HuH-7 (cell line): ENCODE data around the gene TSKU.
"Not testable (repeated sequence)": the region's sequence is repeated elsewhere in the genome, so short reads cannot be mapped to it uniquely, and the experiment has no call there.

ENCODE experiments used
- DNase-seq: peaks from one replicate; pipeline ENCODE4 v3.0.0; 2011; ENCODE audit warnings: low spot score

Gene TSKU

DNA sequence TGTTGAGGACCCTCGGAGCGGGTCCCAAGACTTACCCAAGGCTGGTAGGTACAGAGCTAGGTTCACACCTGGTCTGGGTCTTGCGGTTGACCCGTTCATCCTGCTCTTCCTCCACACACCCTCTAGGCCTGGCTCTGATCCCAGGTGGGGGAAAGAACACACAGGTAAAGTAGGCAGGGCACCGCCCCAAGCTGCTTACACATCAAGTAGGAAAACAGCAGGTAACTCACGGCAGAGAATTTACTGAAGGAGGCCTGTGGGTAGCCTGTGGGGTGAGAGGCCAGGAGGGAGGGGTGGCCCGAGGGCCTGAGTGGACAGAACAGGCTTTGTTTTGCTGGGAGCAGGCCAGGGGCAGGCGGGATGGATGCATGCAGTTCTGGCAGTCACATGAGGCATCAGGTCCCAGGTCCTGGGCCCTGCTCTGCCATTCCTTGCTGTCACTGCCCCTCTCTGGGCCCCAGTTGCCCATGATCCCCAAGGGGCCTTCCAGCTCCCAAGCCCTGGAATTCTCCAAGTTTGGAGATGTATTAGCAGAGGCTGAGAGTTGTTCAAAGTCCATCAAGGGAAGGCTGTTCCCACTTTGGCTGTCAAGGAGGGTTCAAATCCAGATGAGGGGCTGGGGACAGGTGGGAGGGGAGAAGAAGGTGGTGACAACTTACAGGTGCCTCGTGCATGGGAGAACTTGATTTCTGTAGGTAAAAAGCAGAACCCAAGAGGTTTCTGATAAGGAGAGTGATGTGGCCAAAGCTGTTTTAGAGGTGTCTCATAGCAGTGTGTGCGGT lies 5.7 kb downstream of the TSKU start:
- no peak for DNase-seq

DNA sequence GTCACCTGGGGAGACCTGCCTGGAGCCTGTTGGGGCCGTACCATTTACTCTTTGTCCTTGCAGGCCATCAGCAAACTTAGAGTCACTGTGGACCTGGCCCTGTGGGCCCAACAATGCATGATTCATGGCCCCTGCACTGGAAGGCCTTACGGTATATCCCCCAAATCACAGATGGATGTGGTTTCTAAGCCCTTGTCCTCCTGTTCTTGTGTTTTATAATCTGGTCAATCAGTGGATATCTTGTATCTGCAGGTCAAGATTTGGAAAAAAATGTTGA lies 6.2 kb downstream of the TSKU start:
- DNase-seq, result no peak

DNA sequence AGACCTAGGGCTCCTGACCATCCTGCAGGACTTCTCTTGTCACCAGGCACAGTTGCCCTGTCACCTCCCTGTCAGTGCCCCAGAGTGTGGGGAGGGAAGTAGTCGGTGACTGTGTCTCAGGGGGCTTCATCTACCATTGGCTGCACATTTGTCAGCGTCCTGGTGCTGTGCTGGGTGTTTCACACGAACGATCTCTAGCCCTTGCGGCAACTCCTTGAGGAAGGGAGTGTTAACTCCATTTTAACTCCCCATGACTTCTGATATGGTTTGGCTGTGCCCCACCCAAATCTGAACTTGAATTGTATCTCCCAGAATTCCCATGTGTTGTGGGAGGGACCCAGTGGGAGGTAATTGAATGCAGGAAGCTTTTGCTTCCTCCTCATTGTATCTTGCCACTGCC lies 7.1 kb downstream of the TSKU start:
- DNase-seq, result no peak

DNA sequence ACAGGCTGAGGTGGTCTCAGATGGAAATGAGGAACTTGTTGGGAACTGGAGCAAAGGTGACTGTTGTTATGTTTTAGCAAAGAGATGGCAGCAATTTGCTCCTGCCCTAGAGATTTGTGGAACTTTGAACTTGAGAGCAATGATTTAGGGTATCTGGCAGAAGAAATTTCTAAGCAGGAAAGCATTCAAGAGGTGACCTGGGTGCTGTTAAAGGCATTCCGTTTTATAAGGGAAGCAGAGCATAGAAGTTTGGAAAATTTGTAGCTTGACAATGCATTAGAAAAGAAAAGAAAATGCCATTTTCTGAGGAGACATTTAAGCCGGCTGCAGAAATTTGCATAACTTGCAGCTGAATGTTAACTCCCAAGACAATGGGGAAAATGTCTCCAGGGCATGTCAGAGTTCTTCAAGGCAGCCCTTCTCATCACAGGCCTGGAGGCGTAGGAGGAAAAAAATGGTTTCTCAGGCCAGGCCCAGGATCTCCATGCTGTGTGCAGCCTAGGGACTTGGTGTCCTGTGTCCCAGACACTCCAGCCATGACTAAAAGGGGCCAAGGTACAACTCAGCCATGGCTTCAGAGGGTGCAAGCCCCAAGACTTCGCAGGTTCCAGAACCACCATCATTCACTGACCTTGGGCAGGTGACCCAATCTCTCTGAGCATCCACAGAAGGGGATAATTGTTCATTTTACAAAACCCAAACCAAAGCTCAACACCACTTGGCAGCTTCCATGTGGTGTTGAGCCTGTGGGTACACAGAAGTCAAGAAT lies 8.0 kb downstream of the TSKU start:
- not testable (repeated sequence) for DNase-seq

DNA sequence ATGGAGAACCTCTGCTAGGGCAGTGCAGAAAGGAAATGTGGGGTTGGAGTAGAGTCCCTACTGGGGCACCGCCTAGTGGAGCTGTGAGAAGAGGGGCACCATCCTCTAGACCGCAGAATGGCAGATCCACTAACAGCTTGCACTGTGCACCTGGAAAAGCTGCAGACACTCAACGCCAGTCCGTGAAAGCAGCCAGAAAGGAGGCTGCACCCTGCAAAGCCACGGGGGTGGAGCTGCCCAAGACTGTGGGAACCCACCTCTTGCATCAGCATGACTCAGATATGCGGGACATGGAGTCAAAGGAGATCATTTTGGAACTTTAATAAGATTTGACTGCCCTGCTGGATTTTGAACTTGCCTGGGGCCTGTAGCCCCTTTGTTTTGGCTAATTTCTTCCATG lies 8.7 kb downstream of the TSKU start:
- DNase-seq, result no peak

DNA sequence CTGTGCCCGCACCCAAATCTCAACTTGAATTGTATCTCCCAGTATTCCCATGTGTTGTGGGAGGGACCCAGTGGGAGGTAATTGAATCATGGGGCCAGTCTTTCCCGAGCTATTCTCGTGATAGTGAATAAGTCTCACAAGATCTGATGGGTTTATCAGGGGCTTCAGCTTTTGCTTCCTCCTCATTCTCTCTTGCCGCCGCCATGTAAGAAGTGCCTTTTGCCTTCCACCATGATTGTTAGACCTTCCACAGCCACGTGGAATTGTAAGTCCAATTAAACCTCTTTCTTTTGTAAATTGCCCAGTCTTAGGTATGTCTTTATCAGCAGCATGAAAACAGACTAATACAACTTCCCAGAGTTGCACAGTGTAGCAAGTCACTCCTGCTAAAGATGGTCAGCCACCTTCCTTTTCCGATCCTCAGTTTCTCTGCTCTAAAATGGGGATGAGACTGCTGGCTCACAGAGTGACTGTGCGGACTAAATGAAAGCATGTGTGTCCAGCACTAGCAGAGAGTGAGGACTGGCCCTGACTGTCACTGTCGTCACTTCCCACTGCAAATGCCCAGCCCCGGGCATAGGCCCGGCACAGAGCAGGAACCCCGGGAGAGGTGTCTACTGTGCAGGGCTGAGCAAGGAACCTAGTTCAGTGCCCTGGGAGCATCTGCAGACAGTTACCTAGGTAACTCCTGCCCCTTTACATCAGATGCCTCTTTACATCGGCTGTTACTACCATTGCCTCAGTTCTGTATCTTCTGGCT lies 9.5 kb downstream of the TSKU start:
- DNase-seq, result no peak

DNA sequence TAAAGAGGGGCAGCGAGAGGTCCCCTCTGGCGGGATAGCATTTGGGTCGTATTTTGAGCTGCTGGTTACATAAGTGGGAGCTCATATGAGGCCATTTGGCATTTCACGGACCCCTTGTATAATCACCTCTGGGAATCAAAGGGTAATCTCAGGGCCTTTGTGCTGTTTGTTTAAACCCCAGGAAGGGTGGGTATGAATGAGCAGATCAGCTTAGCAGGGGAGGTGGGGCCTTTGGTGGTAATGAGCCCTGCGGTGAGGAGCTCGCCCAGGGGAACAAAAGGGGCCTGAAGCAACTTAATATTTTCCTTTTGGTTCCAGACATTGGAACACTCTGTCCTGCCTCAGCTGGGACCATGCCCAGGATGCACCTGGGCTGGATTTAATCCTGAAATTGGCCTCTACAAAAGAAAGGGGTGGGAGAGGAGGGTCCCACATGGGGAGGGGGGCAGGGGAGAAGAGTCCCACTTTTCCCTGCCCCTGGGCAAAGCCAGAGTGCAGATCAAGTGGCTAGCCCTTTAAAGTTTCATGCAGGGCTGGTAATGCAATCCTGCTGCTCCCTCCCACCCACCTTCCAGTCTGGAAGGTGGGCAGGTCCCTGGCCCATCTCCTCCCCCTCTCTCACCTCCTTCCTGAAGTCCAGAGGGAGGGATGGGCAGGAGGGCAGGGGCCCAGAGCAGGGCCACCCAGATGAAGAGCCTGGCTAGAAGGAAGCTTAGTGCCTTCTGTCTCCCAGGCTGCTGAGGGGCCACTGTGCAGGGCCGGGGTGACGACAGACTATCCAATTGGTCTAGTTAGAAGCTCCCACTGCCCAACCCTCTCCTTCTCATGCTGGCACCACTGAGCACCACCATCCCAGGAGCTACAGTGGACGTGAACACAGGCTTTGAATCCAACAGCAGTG lies 10.5 kb downstream of the TSKU start:
- DNase-seq, result no peak

DNA sequence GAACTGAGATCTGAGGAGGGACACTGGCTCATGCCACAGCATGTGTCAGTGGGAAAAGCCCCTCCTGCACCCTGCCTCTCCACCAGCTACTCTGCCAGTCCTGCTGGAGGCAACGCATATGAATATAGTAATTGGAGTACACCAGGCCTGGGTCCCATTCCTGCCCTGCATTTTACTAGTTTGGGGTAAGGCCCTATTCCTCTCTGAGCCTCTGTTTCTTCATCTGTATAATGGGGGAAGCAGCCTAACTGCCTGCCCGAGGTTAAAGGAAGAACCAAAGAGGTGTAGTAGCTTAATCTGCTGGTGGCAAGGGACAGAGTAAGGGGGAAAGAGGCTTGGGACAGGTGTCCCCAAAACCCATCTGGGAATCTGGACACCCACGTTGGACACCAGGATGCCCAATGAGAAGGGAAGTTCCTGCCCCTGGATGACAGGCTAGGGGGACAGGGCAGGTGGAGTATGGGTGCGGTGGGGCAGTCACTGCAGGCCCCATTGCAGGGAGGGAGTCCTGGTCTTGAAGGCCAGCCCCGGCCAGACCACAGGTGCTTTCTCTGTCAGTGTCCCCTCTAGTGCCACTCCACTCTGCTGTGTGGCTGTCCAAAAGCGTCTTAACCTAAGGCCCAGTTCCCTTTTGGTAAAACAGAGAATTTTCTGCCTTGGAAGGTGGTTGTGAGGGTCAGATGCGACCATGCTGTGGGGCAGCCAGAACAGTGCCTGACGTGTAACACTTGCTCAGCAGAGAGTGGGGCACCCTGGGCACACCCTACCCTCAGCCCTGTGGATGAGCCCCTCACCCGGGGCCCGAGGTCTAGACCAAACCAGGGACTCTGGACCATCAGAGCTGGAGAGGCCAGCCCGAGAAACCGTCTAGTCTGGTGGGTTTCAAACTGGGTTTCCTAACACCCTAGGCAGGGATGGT lies 11.5 kb downstream of the TSKU start:
- no peak for DNase-seq

DNA sequence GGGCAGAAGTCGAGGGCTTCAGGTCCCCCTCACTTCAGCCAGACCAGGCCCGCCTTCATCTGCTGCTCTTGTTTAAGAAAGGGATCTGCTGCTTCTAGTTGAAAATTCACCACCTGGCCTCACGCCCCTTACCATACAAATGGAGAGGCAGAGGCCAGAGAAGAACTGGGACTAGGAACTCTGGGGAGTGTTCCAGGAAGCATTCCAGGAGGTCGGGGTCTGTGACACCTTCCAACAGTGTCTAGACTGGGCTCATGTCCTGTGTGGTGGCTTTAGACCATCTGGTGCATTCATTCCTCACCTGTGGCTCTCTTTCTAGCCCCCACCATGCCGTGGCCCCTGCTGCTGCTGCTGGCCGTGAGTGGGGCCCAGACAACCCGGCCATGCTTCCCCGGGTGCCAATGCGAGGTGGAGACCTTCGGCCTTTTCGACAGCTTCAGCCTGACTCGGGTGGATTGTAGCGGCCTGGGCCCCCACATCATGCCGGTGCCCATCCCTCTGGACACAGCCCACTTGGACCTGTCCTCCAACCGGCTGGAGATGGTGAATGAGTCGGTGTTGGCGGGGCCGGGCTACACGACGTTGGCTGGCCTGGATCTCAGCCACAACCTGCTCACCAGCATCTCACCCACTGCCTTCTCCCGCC lies 12.3 kb downstream of the TSKU start:
- no peak for DNase-seq

DNA sequence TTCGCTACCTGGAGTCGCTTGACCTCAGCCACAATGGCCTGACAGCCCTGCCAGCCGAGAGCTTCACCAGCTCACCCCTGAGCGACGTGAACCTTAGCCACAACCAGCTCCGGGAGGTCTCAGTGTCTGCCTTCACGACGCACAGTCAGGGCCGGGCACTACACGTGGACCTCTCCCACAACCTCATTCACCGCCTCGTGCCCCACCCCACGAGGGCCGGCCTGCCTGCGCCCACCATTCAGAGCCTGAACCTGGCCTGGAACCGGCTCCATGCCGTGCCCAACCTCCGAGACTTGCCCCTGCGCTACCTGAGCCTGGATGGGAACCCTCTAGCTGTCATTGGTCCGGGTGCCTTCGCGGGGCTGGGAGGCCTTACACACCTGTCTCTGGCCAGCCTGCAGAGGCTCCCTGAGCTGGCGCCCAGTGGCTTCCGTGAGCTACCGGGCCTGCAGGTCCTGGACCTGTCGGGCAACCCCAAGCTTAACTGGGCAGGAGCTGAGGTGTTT lies 12.8 kb downstream of the TSKU start:
- DNase-seq, result no peak

DNA sequence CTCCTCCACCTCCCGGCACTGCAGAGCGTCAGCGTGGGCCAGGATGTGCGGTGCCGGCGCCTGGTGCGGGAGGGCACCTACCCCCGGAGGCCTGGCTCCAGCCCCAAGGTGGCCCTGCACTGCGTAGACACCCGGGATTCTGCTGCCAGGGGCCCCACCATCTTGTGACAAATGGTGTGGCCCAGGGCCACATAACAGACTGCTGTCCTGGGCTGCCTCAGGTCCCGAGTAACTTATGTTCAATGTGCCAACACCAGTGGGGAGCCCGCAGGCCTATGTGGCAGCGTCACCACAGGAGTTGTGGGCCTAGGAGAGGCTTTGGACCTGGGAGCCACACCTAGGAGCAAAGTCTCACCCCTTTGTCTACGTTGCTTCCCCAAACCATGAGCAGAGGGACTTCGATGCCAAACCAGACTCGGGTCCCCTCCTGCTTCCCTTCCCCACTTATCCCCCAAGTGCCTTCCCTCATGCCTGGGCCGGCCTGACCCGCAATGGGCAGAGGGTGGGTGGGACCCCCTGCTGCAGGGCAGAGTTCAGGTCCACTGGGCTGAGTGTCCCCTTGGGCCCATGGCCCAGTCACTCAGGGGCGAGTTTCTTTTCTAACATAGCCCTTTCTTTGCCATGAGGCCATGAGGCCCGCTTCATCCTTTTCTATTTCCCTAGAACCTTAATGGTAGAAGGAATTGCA lies 13.5 kb downstream of the TSKU start:
- DNase-seq, result no peak

DNA sequence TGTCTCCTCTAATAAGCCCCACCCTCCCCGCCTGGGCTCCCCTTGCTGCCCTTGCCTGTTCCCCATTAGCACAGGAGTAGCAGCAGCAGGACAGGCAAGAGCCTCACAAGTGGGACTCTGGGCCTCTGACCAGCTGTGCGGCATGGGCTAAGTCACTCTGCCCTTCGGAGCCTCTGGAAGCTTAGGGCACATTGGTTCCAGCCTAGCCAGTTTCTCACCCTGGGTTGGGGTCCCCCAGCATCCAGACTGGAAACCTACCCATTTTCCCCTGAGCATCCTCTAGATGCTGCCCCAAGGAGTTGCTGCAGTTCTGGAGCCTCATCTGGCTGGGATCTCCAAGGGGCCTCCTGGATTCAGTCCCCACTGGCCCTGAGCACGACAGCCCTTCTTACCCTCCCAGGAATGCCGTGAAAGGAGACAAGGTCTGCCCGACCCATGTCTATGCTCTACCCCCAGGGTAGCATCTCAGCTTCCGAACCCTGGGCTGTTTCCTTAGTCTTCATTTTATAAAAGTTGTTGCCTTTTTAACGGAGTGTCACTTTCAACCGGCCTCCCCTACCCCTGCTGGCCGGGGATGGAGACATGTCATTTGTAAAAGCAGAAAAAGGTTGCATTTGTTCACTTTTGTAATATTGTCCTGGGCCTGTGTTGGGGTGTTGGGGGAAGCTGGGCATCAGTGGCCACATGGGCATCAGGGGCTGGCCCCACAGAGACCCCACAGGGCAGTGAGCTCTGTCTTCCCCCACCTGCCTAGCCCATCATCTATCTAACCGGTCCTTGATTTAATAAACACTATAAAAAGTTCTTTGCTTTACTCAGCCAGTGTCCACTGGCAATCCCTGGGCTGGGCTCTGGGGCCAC lies 14.4 kb downstream of the TSKU start:
- DNase-seq, result no peak

DNA sequence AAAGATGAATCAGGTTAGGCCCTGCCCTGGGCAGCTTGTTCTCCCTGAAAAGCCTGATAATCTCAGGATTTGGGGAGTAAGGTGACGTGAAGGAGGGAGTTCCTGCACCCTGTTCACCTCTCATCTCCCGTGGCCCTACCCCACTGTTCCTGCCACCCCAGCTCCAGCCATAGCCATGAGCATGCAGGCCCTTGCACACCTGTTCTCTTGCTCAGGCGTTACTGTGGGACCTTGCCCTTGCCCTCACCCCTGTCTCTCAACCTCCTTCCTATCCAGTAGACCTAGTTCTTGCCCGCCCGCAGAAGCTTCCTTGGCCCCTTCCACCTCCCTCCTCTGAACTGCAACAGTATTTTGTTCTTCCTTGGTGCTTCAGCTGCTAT lies 15.0 kb downstream of the TSKU start:
- DNase-seq, result no peak

DNA sequence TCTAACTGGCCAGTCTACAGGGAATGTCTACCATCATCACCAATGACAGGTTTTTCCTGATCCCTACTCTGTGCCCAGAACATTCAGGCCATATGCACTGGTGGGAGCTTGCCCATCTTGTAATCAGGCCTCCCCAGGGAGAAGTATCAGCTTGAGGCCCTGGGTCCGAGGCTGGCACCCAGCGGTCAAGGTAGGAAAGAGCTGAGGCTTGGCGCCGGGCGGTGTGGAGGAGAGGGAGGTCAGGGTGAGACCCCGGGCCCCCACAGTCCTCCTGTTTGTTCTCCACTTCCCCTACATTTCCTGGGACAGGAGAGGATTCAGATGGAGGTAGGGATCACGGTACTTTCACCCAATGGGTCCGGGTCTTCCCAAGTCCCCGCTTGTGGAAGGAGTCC lies 15.5 kb downstream of the TSKU start:
- no peak for DNase-seq

DNA sequence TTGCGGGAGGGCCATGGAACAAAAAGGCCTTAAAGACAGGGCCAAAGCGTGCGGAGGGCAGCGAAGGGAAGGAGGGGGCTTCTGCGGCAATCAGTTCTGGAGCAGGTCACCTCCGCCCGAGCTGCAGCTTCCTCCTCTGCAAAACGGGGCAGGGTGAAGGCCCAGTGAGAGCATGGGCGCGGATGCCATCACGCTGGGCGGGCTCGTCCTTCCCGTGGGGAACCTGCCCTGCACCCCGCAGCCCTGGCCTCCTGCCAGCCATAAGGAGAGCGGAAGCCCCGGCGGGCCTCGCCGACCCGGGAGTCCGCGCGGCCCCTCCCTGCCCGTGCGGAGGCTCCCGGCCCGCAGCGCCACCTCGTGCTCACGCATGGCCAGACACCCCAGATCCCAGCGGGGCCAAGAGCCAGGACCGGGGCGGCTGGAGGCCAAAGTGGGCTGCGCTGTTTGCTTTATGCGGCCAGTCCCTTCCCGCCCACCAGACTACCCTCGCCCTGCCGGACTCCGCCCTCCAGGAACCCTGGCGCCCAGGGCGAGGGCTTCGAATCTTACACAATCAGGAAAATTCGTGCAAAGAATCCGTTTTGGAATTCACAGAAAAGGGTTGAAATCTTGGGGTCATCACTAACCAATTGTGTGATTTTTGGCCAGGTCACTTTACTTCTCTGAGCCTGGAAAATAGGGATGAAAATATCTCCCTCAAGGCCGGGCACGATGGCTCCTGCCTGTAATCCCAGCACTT lies 16.1 kb downstream of the TSKU start:
- DNase-seq, result peak; percentile 82

DNA sequence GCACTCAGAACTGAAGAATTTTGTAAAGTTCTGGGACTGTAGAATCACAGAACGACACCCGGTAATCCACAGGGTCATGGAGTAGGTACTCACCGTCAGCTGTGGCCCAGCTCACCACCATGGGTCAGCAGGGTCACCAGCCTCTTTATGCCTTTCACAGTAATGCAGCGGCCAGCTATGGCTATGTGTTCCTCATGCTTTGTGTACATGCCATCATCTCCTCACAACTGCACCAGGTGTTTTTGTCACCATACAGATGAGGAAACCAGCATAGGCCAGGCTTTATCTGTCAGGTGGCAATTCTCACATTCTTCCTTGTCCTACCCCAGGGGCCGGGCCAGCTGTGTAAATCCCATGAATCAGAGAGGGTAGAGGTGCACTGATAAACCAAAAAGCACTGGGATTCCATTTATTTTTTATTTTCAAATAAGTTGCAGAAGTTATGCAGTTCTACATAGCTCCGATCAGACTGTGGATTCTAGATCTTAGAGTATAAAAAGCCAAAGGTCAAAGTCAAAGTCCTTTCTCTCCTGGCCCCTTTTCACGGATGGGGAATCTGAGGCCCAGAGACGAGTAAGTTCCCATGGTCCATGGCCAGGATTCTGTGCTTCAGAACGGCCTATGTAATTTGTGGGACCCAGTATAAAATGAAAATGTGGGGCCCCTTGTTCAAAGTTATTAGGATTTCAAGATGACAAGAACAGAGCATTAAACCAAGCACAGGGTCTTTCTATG lies 17.5 kb downstream of the TSKU start:
- DNase-seq, result no peak

DNA sequence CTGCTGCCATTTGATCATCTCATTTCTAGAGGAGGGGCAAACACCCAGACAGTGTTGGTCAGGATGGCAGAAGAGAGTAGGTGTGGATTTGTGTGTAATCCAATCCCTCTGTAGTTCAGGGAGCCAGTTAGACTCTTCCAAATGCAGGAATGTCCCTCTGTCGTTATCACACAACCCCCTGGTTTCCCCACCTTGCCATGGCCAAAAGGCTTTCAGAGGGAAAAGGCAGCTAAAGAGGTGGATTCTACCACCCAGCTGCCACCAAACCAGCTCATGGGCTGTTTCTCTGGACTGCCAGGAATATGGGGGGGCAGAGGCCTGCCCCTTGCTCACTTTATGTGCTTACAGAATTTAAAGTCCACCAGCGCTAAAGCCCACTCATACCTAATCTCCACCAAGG lies 18.1 kb downstream of the TSKU start:
- no peak for DNase-seq
